ENCODE data around the gene SPSB2.
A peak's percentile ranks its signal among the peaks of the same experiment; 100 is the strongest.
"Not testable (repeated sequence)": the region's sequence is repeated elsewhere in the genome, so short reads cannot be mapped to it uniquely, and the experiment has no call there.

Gene SPSB2

GRCh38 chr12:6873094-6874014, at the start of gene SPSB2:
Gene SPSB2 (minus strand): TSS chr12:6873303. CDS start chr12:6872901, 402 bp downstream.
- peak; percentile 46 for DNase-seq

GRCh38 chr12:6921996-6922946, 49.2 kb upstream of the SPSB2 start:
- no peak for DNase-seq

- DNase-seq = no peak
Measured at GRCh38 chr12:6921539-6921938, 48.4 kb upstream of the SPSB2 start.

- no peak for DNase-seq
Measured at GRCh38 chr12:6919588-6919987, 46.5 kb upstream of the SPSB2 start.

GRCh38 chr12:6917491-6918231, 44.6 kb upstream of the SPSB2 start:
- no peak for DNase-seq

GRCh38 chr12:6916426-6917200, 43.5 kb upstream of the SPSB2 start:
- no peak for DNase-seq

GRCh38 chr12:6915789-6916285, 42.7 kb upstream of the SPSB2 start:
- no peak for DNase-seq

GRCh38 chr12:6914947-6915788, 42.1 kb upstream of the SPSB2 start:
- DNase-seq = no peak

GRCh38 chr12:6914246-6914946, 41.3 kb upstream of the SPSB2 start, which contains the start of gene ENO2:
Gene ENO2 (plus strand): TSS chr12:6914580. CDS start chr12:6915833, 1,253 bp downstream.
- DNase-seq = no peak

GRCh38 chr12:6912164-6912935, 39.2 kb upstream of the SPSB2 start:
- no peak for DNase-seq

GRCh38 chr12:6909421-6910145, 36.5 kb upstream of the SPSB2 start:
- no peak for DNase-seq

GRCh38 chr12:6908141-6908540, 35.0 kb upstream of the SPSB2 start:
- DNase-seq = not testable (repeated sequence)

GRCh38 chr12:6905414-6906040, 32.4 kb upstream of the SPSB2 start:
- DNase-seq = no peak

GRCh38 chr12:6904280-6905276, 31.5 kb upstream of the SPSB2 start, which contains the start of gene LRRC23:
Gene LRRC23 (plus strand): TSS chr12:6904822. CDS start chr12:6905634, 812 bp downstream.
- peak; percentile 88 for DNase-seq

GRCh38 chr12:6903722-6904121, 30.6 kb upstream of the SPSB2 start:
- no peak for DNase-seq

GRCh38 chr12:6902448-6902847, 29.3 kb upstream of the SPSB2 start:
- no peak for DNase-seq

Data from NCI-H187 treated with DMSO at 0.1 percent for 48 hours (cell line).